Loucy (cell line): Measurements from ENCODE around the gene DSE.

ENCODE experiments used
- H2AFZ ChIP-seq: fragments of 200-600 bp; sonication (generic); 2 replicates; pipeline ENCODE4 v1.6.0; 2016; ENCODE audit warnings: antibody characterized with exemption, mild to moderate bottlenecking, low read length, moderate library complexity
- H3F3A ChIP-seq: fragments of 200-600 bp; 2 replicates; pipeline ENCODE4 v1.6.0; 2016; ENCODE audit warnings: antibody characterized with exemption, low read depth, mild to moderate bottlenecking
- H3K27me3 ChIP-seq: fragments of 200-600 bp; sonication (generic); 2 replicates; pipeline ENCODE4 v1.6.1; 2014; ENCODE audit warnings: low read length, mild to moderate bottlenecking; ENCODE audit not compliant: insufficient read depth, poor library complexity, severe bottlenecking
- H3K36me3 ChIP-seq: fragments of 200-600 bp; sonication (generic); 2 replicates; pipeline ENCODE4 v1.6.1; 2016; ENCODE audit warnings: low read length; ENCODE audit not compliant: insufficient read depth
- H3K4me1 ChIP-seq: fragments of 200-600 bp; sonication (generic); 2 replicates; pipeline ENCODE4 v1.5.1; 2014; ENCODE audit warnings: low read length, mild to moderate bottlenecking; ENCODE audit not compliant: insufficient read depth, poor library complexity, severe bottlenecking
- H3K4me2 ChIP-seq: fragments of 200-600 bp; sonication (generic); 2 replicates; pipeline ENCODE4 v1.6.0; 2014; ENCODE audit warnings: antibody characterized with exemption, low read length, low read depth, mild to moderate bottlenecking; ENCODE audit not compliant: poor library complexity, severe bottlenecking
- H3K4me3 ChIP-seq: fragments of 200-600 bp; sonication (generic); 2 replicates; pipeline ENCODE4 v1.5.1; 2014; ENCODE audit warnings: low read length, mild to moderate bottlenecking, mixed read lengths; ENCODE audit not compliant: poor library complexity, severe bottlenecking
- H3K79me2 ChIP-seq: fragments of 200-600 bp; sonication (generic); 2 replicates; pipeline ENCODE4 v1.6.1; 2014; ENCODE audit warnings: low read length; ENCODE audit not compliant: insufficient read depth
- H3K9ac ChIP-seq: fragments of 200-600 bp; sonication (generic); 2 replicates; pipeline ENCODE4 v1.6.0; 2014; ENCODE audit warnings: mild to moderate bottlenecking, low read depth, low read length, moderate library complexity; ENCODE audit not compliant: poor library complexity, severe bottlenecking
- H3K9me2 ChIP-seq: fragments of 200-600 bp; sonication (generic); replicated peaks from 2 replicates; pipeline ENCODE4 v1.6.1; 2016; ENCODE audit warnings: low read depth, low read length, mixed read lengths
- H3K9me3 ChIP-seq: fragments of 200-600 bp; sonication (generic); 2 replicates; pipeline ENCODE4 v1.6.1; 2014; ENCODE audit warnings: mild to moderate bottlenecking, antibody characterized with exemption, low read length, low read depth; ENCODE audit not compliant: insufficient read depth
- H4K20me1 ChIP-seq: fragments of 200-600 bp; sonication (generic); 2 replicates; pipeline ENCODE4 v1.6.0; 2014; ENCODE audit warnings: antibody characterized with exemption, low read length, mild to moderate bottlenecking; ENCODE audit not compliant: insufficient read depth, poor library complexity, severe bottlenecking
- EZH2phosphoT487 ChIP-seq: fragments of 200-600 bp; IDR thresholded peaks from 2 replicates; pipeline ENCODE4 v1.6.1; 2018; ENCODE audit warnings: antibody characterized with exemption, mild to moderate bottlenecking, moderate library complexity, borderline replicate concordance
- TF ChIP-seq, protein P1 (sequence below): fragments of 200-600 bp; sonication (generic); conservative IDR thresholded peaks from 2 replicates; pipeline ENCODE4 v1.5.1; 2014; ENCODE audit warnings: mild to moderate bottlenecking, antibody characterized with exemption, low read length

DSE gene

GRCh38 chr6:116405138-116405537 lies 34.4 kb downstream of the DSE start:
- no peaks in the 10 kb centered on the region for H3K27me3 ChIP-seq
- no peak overlapping the region for H3K9ac ChIP-seq
- H3K36me3 ChIP-seq, result no peaks in the 10 kb centered on the region
- H3K9me3 ChIP-seq, result no peaks in the 10 kb centered on the region
- no peak overlapping the region for H3K4me3 ChIP-seq
- H3K9me2 ChIP-seq, result no peaks in the 10 kb centered on the region
- no peaks in the 10 kb centered on the region for H3F3A ChIP-seq
- H3K4me2 ChIP-seq, result no peak overlapping the region
- TF ChIP-seq, protein P1, sequence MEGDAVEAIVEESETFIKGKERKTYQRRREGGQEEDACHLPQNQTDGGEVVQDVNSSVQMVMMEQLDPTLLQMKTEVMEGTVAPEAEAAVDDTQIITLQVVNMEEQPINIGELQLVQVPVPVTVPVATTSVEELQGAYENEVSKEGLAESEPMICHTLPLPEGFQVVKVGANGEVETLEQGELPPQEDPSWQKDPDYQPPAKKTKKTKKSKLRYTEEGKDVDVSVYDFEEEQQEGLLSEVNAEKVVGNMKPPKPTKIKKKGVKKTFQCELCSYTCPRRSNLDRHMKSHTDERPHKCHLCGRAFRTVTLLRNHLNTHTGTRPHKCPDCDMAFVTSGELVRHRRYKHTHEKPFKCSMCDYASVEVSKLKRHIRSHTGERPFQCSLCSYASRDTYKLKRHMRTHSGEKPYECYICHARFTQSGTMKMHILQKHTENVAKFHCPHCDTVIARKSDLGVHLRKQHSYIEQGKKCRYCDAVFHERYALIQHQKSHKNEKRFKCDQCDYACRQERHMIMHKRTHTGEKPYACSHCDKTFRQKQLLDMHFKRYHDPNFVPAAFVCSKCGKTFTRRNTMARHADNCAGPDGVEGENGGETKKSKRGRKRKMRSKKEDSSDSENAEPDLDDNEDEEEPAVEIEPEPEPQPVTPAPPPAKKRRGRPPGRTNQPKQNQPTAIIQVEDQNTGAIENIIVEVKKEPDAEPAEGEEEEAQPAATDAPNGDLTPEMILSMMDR, result no peak
- no peak for TF ChIP-seq EZH2phosphoT487
- H3K4me1 ChIP-seq, result no peaks in the 10 kb centered on the region
- H2AFZ ChIP-seq, result no peak overlapping the region
- H4K20me1 ChIP-seq, result no peaks in the 10 kb centered on the region
- no peaks in the 10 kb centered on the region for H3K79me2 ChIP-seq

DNA sequence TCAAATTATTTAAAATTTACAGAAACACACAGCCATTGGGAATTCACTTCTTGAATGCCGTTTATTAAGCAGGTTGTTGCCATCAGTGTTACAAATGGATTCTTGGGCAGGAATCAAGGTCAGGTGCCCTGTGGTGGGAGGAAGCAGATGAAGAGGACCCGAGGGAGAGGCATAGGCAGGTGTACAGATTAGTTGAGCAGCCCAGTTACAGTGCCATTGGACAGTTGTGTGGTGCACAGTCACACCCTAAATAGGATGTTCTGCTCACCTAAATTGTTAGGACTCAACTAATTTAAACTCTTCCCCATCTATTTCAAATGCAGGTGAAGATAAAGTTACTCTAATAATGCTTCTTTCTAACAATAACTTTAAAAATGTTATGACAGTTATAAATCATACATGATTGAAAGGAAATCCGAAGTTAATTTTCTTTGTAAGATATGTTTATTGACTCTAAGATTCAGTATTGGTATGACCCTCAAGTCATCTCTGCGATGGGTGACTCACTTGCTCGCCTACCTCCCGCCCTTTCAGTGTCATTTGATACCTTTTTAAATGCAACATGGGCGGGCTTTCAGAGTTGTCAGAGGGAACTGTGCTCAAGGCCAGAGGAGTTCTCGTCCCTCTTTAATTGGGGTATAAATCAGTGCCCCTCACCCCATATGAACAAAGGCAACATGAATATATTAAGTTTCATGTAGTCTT lies 35.1 kb downstream of the DSE start:
- Histone ChIP-seq H4K20me1 (no peaks in the 10 kb centered on the region), H3K36me3 (no peaks in the 10 kb centered on the region), H3K4me1 (peaks cover 2% of the 10 kb centered on the region), H3K9ac (no peak overlapping the region), H3K4me2 (no peak overlapping the region), H3K4me3 (no peak overlapping the region), H3F3A (no peaks in the 10 kb centered on the region), H3K79me2 (no peaks in the 10 kb centered on the region), H2AFZ (no peak overlapping the region), H3K9me3 (no peaks in the 10 kb centered on the region), H3K9me2 (no peaks in the 10 kb centered on the region), H3K27me3 (no peaks in the 10 kb centered on the region)
- TF ChIP-seq, protein P1, result no peak
- no peak for TF ChIP-seq EZH2phosphoT487

GRCh38 chr6:116406678-116407345 lies 36.1 kb downstream of the DSE start:
- H3K4me2 ChIP-seq, result no peak overlapping the region
- no peaks in the 10 kb centered on the region for H3K9me3 ChIP-seq
- no peak overlapping the region for H3K9ac ChIP-seq
- no peaks in the 10 kb centered on the region for H3K9me2 ChIP-seq
- no peaks in the 10 kb centered on the region for H4K20me1 ChIP-seq
- H3K4me1 ChIP-seq, result peaks cover 7% of the 10 kb centered on the region
- no peak for TF ChIP-seq EZH2phosphoT487
- TF ChIP-seq, protein P1, result no peak
- no peaks in the 10 kb centered on the region for H3K27me3 ChIP-seq
- no peaks in the 10 kb centered on the region for H3K36me3 ChIP-seq
- H3F3A ChIP-seq, result no peaks in the 10 kb centered on the region
- H3K4me3 ChIP-seq, result no peak overlapping the region
- H3K79me2 ChIP-seq, result no peaks in the 10 kb centered on the region
- no peak overlapping the region for H2AFZ ChIP-seq
